ENCODE measurements around the gene USP6NL.

USP6NL gene

DNA sequence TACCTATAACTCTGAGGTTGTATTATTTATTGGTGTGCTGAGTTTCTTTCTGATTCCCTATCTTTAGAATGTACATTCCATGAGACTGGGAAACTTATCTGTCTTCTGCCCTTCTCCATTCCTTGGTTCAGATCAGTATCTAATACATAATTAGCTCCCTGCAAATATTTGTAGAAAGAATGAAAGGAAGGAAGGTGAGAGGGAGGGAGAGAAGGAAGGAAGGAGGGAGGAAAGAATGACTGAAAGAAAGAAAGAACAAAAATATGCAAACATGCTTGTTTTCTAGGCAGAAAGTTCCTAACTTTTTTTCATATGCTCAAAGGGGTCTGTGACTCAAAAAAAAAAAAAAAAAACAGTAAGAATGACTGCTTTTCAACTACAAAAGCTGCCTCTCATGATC, 3.9 kb upstream of the USP6NL start:
- DNase-seq = no peak

DNA sequence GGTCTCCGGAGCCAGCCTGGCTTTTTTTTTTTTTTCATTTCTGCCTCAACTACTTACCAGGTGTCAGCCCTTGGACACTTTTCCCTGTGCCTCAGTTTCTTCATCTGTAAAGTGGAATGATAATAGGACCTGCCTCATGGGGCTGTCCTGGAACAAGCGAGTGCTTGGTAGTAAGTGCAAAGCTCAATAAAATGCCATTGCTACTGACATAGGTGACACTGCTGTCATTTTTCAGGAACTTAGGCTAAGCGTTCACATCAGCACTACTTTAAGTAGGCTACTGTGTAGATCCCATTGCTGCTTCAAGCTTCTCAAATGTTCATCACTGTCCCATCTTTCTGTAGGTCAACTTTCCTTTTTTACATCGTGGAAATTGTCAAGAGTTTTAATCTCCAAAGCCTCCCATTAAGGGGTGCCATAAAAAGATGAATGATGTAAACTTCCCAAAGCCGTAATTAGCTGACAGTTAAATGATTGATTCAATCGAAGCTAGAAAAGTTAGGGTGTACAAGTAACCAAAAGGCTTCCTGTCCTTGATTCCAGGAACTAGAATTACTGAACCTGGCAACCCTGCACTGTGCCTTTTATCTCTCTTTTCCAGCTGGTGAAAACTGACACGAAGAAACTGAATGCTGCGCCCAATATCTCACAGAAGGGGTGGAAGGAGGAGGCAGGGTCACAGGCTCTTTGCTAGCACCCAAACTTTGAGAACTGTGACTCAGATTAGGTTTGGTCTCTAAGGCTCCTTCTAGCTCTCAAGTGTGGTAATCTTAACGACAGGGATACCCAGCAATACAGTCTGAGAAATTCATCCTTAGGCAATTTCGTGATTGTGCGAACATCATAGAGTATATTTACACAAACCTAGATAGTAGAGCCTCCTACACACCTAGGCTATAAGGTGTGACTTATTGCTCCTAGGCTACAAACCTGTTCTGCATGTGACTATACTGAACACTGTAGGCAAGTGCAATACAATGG, 861 bp upstream of the USP6NL start:
- DNase-seq = no peak

DNA sequence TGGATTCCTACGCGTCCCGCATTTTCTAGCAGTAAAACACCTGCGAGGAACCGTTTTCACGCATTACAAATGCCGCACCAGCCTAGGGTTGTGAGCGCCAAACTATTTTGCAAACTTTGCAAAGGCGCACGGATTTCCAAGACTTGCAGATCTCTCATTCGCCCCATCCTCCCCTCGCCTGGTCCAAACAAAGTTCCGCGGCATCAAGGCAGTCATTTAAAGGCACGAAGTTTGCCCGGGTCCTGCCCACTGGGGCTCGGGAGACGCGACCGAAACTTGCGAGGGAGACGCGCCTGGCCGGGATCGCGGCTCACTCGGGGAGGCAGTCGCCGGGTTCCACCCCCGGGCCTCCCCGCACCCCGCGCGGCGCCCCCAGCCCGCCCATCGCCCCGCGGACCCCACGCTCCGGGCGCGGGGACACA, 613 bp downstream of the USP6NL start:
- DNase-seq = no peak

DNA sequence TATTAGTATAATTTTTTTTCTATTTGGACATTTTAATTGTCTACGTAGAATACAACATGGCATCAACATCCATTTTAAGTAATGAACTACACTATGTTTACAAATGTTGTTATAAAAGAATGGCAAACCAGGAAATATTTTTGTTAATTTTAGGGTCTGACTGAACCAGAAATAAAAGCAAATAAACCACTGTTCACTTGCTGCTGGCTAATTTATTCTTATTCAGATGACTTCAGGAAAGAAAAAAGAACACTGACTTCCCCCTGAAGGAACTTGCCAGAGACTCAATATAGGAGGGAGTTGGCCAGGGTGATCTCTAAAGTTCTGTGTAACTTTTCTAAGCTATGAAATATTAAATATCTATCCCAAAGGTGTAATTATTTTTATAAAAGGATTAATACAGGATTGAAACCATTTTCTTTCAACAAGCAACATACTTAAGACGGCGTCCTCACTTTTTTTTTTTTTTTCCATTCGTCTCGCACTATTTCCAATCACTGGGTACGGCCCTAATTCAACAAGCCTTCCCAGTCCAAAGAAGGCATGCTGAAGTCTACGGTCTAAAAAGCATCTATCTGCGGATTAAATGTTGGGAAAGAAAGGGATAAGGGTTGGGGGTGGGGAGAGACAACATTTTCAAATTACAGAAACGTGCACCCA, 1.2 kb downstream of the USP6NL start:
- no peak for DNase-seq

DNA sequence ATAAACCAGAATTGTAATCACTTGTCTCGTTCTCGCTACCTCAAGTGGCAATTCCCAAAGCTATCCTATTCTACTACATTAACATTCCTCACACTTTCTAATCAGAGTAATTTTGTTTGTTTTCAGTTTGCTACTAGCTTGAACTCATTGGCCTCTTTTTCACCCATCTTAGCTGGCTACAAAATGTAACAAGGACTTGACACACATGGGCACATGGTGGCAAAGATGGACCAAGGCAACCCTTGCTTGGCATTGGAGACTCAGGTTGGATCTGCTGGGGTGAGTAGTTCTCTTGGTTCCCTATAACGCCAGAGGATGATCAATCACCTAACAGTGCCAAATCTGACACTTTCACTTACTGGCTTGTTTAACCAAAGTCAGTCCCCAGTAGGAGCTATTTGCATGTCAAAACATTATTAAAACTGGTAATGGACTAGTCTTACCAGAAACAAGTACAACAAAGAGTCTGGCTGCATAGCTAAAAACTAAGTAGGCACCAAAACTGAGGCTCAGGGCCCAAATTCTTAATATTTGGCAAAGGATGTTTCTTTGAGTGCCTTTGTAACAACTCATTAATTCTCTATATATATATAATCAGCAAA, 1.9 kb downstream of the USP6NL start:
- DNase-seq = no peak

DNA sequence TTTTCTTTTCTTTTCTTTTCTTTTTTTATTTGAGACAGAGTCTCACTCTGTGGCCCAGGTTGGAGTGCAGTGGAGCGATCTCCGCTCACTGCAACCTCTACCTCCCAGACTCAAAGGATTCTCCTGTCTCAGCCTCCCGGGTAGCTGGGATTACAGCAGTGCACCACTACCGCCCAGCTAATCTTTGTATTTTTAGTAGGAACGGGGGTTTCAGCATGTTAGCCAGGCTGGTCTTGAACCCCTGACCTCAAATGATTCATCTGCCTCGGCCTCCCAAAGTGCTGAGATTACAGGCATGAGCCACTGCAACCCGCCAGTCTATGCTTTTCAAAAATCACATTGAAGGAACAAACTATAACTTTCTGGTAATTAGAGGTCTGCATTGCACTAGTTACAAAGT, 2.4 kb downstream of the USP6NL start:
- no peak for DNase-seq

DNA sequence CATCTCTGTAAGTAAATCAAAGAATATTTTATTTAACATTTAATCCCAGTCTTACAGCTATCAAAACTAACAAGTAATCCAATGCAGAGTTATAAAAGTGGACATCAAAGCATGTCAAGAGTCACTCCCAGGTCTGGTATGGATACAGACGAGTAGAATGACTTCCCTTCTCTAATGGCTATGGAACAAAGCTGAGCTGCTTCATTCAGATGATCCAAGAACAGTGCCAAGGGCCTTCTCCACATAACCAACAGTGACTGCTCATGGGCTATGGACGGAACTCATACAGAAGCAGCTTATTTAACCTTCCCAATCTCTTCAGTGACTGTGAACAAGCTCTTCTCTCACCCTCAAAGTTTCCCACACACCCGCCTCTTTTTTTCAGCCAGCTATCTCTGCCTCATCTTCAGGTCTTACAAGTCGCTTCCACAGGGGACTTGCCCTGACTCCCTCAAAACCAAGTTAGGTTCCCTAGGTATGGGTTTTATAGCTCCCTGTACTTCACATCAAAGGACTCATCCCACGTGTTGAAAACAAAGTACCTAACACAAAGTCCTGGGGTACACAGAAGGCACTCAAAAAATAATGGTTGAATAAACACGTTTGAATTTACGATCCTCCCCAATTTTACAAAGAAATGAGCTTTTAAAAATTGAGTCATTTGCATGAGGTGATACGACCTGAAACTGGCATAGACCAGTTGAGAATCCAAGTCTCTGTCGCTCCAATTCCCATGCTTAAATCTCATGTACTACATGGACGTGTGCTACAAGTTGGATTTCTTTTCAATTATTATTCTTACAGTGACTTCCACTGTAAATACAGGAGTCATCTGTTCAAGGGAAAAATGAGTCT, 3.1 kb downstream of the USP6NL start:
- no peak for DNase-seq

DNA sequence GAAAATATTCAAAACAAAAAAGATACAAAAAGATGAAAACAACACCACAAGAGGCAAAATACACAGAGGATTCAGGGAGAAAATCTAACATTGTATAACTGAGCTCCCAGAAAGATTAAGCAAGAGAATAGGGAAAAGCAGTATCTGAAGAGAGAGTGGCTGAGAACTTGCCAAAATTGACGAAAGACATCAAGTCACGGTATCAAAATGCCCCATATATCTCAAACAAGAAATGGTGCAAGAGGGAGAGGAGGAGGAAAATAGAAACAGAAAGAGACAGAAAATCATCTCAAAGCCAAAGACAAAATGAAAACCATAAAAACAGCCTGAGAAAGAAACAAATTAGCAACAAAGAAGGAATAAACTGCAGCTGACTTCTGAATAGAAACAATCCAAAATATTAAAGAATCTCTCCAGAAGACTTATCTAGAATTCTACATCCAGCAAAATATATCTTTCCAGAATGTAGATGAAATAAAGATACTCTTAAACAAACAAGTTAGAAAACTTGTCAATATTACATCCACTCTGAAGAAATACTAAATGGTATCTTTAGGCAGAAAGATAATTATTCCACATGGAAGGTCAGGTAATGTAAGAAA, 5.5 kb downstream of the USP6NL start:
- DNase-seq = no peak

DNA sequence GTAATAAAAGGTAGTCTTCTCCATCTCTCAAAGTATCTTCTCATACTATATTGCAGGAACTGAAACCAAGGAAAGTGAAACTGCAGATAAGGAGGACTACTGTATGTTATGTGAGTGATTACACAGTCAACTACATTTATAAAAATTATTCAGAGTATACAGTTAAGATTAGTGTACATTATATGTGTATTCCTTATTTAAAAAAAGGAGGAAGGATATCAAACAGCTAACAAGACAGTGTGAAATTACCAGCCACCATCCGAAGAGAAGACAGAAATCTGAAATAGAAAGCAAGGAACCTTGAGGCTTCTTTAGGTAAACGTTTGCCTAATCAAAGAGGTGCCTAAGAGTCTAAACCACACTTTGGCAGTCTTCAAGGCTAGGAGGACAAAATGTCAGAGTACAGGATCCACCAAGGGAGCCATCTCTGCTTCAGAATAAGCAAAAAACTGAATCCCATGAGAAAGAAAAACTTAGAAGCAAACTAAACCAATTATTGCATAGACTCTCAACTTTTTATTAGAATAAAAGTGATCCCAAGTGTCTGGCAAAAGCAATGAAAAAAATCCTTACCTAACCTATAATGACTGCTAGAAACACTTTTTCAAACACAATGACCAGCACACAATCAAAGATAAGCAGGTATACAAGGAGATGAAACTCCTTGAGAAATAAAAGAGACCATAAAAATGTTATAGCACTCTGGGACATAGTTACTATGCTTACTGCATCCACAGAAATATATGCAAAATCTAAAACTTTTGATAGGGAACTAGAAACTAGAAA, 6.4 kb downstream of the USP6NL start:
- DNase-seq = no peak

DNA sequence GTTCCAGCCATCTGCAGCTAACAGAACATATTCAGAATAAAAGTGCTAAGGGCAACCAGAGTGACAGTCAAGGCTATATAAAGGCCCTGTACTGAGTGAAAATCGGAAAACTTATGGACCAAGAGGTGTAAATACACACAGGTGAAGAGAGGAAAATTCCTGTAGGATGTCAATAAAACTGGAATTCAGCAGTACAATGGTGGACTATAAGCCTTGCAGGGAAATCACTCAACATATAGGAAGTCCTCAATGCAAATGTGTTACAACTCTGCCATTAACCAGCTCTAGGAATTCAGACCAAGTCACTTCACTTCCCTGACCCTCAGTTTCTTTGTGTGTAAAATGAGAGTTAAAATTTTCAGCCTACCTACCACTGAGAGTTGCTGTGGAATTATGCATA, 7.7 kb downstream of the USP6NL start:
- DNase-seq = no peak

DNA sequence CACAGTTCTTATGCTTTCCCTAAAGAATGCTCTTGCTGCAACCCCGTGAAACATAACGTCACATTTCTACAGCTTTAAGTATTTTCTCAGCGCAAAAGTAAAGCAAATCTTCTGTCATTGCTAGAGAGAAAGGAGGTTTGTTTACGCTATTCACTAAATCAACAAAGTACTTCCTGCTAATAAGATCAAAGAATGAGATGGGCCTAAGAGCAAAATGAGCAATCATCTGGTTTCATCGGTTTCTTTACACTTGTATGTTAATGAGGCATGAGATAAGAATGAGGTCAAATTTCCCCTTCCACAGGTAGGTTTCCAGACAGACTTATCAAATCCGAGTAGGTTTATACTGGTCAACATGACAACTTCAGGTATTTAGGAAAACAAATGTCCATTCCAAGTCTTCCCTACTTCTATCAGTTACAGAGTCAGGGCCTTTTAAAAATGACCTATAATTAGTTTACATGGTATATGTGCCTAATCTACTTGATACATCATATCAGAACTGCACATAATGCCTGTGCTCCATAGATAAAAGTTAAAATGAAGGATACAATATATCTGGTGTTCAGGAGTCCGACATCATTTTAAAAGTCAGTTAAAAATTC, 8.4 kb downstream of the USP6NL start:
- DNase-seq = peak; percentile 29

DNA sequence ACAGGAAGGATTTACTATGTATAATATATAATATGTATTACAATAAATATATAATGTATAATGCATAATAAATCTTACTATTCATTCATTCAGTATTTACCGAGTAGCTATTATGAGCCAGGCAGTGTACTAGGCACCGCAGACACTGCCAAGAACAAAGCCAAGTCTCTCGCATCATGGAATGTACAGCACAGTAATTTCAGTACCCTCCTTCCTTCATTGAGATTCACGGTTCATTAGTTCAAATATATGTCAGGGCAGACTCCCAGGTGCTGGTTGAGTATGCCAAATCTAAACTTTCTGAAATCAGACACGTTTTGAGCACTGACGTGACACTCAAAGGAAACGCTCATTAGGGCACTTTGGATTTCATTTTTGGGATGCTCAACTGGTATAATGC, 9.1 kb downstream of the USP6NL start:
- no peak for DNase-seq

DNA sequence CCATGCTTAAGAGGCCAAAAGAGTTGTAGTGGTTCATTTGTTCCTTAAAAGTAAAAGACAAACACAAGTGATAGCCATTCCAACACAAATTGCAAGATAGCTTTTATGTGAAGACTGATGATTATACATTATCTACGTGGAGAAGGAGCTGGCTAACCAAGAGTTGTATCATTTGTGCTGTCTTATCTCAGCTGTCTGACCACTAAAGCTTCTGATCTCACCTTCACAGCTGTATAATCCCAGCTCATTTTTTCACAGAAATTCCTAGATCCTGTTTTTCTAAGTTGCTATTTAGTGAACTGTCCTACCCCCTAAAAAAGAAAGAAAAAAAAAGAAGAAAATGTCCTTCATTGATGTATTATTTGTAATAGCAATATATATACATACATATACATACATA, 9.8 kb downstream of the USP6NL start:
- DNase-seq = no peak

DNA sequence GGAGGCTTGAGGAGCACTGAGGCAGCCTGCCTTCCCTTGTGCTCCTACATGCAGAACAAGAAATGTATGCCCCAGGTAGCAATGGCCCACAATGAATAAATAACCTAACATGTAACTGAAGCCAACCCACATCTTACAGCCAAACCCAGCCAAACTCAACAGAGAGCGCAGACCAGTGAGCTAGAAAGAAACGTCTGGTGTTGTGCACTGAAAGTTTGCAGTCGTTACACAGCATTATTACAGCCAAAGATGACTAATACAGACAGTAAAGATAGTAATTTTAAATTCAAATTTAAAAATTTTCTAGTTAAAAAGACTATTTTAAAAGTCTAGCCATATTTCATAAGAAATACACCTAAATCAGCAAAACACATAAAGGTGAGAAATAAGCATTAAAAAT, 11.2 kb downstream of the USP6NL start:
- DNase-seq = no peak

DNA sequence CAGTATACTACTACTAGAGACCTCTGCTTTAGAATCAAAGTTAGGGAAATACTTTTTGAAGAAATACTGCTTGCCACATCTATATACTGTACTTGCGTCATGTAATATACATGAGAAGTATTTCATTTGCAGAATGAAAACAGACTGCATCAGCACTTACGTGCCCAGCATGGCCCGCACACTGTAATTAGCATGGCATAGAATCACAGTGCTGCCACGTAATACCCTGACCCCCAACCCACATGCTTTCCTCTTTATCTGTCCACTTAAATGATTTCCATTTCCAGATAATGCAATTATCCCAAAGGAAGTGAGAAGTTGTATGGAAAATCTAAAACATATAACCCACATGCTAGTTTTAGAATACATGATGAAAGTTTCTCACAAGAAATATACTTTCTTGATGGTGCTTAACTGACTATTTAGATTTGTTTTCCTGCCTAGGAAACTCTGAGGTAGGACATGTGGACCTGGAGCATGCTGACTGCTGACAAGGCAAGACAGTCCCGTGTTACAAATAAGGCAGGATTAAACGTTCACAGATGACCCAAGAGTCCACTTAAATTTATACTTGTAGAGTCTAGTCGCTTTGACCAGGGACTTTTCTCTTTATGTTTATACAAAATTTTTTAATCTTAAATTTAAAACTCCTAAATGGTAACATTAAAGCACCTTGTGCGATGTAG, 12.6 kb downstream of the USP6NL start:
- no peak for DNase-seq

DNA sequence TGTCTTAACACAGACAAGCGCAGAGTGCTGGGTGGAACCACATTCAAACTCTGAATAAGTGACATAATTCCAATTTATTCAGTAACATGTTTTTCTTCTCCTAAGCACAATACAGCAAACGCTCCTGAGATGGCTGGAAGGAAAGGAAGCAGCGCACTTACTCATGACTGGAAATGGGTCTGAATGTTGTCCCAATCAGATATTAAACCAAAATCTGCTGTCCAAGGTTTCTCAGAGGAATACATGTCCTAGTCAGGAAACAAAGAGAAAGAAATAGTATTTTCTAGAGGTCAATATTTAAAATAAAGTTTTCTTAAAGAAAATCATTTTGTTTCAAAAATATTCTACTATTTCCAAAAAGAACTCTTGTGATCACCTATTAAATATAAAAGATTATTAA, 14.0 kb downstream of the USP6NL start:
- DNase-seq = no peak

DNA sequence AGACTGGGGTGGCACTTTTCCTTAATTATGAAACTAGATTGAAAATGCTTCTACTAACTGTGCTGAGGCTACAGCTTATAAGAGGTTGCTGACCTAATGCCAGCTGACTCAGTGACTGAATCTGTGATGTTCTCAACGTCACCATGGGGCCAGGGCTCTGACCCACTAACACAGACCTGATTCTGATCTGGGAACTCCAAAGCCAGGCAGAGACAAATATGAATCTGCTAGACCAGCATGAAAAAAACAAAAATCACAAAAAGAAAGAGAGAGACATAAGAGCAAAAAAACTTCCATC, 16.1 kb downstream of the USP6NL start:
- no peak for DNase-seq

DNA sequence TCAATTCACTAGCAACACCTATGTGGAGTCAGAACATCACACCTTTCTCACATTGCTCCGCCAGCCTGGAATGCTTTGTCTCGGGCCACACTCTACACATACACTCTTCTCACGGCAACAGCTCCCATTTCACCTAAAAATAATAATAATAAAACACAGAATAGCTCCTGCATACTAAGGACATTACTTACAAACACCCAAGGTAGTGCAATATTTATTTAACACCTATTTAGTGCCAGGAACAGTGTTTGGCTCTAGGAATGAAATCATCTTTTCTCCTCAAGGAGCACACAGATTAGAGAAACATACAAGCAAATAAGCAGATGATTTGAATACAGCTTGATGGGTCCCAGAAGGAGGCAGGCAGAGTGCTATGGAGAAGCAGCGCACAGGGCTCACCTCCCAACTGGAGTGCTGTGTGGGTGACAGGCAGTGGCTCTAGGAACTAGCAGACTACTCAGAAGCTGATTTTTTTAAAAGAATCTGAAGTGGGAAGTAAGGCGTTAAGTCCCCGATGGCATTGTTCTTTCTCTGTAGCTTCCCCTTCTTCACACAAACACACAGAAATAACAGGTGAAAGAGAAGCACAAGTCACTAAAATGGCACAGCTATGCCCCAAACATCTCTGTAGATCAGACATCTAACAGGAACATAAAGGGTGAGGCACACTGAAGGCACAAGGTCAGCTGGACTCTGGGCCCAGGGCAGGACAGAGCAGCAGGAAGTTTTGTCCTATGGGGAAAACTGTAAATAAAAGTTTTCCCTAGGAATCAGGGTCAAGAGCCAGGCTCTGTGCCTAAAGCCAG, 16.7 kb downstream of the USP6NL start:
- DNase-seq = no peak

DNA sequence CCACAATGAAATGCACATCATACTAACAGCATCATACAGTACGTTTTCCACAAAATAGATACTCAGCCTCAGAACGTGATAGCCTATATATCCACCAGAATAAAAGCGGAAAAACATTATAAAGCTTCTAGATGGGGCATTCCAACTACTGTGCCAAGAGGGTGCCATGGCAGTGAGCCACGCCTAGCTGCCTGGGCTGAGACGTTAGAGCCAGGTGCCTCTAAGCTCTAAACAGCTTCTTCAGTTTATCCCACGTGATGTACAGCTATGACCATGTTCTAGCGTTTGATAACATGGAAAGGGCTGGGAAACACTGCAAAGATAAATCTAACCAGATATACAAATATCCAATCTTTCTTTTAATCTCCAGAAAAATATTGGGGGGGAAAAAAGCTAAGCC, 17.8 kb downstream of the USP6NL start:
- DNase-seq = no peak

DNA sequence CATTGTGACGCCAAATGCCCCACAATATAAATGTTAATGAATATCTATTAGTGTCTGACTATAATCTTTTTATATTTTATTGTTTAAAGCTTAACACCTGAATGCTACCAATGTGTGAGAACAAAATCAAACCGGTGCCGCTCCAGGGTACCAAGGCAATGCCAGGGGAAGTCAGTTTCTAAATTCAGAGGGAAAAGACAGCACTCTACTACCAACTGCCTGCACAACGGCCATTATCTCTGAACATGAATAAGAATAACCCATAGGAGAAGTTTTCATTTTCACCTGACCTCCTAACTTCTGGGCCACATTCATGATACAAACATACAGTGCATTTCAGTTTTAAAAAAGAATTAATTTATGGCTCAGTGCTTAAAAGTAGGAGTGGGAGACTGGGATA, 21.7 kb downstream of the USP6NL start:
- DNase-seq = no peak

All from NCI-H1436 (cell line).